Measurements from ENCODE around the gene GPR108.

GRCh38 chr19:6753178-6754031, 16.0 kb upstream of the GPR108 start:
- TF ChIP-seq REST (IDR thresholded peaks at IDR 0.05; ENCODE audit: low read depth, low read length) (no peak), CTCF (IDR thresholded peaks at IDR 0.05) (peak; percentile 14; the same call in 1 of the 2 replicates), YY1 (IDR thresholded peaks at IDR 0.05; ENCODE audit: low read depth) (no peak), RAD21 (IDR thresholded peaks at IDR 0.05; ENCODE audit: low read length) (no peak), ELF1 (IDR thresholded peaks at IDR 0.05) (no peak)

Data from SK-N-SH (cell line).